Astrocyte (in vitro differentiated cells and primary cell): ENCODE results near the gene KCNH2. TPM values are rescaled to one million over a fixed set of nuclear protein-coding genes. Genes with fewer than 3 reads are reported as not detected.

ENCODE experiments used
- DNase-seq: peaks from one replicate; pipeline ENCODE4 v3.0.0-alpha.2; 2010; ENCODE audit warnings: low read depth
- FAIRE-seq: peaks from 2 replicates; lab custom pipeline; 2011; peaks lifted over from hg19 to GRCh38; lab: Jason Lieb, UNC
- H2AFZ ChIP-seq: 2 replicates; pipeline ENCODE4 v1.6.0; 2012; ENCODE audit warnings: low read depth, low read length, inconsistent platforms
- H3K27ac ChIP-seq: 2 replicates; pipeline ENCODE4 v1.5.1; 2011; ENCODE audit warnings: low read depth, low read length, inconsistent platforms
- H3K27me3 ChIP-seq: 2 replicates; pipeline ENCODE4 v1.6.0; 2011; ENCODE audit warnings: low read length, inconsistent platforms; ENCODE audit not compliant: insufficient read depth
- H3K36me3 ChIP-seq: 2 replicates; pipeline ENCODE4 v1.5.1; 2011; ENCODE audit warnings: low read length, inconsistent platforms; ENCODE audit not compliant: insufficient read depth
- H3K4me1 ChIP-seq: 2 replicates; pipeline ENCODE4 v1.5.1; 2011; ENCODE audit warnings: low read length, inconsistent platforms; ENCODE audit not compliant: insufficient read depth
- H3K4me2 ChIP-seq: 2 replicates; pipeline ENCODE4 v1.6.0; 2012; ENCODE audit warnings: low read length, inconsistent platforms
- H3K4me3 ChIP-seq: 2 replicates; pipeline ENCODE4 v1.5.1; 2011; ENCODE audit warnings: low read depth, mild to moderate bottlenecking, low read length, inconsistent platforms; ENCODE audit not compliant: insufficient read depth
- H3K79me2 ChIP-seq: 2 replicates; pipeline ENCODE4 v1.6.0; 2012; ENCODE audit warnings: mild to moderate bottlenecking, low read length, inconsistent platforms; ENCODE audit not compliant: insufficient read depth
- H3K9ac ChIP-seq: 2 replicates; pipeline ENCODE4 v1.6.0; 2012; ENCODE audit warnings: mild to moderate bottlenecking, low read length, inconsistent platforms
- H3K9me3 ChIP-seq: 2 replicates; pipeline ENCODE4 v1.5.1; 2012; ENCODE audit warnings: low read depth, mild to moderate bottlenecking, low read length, inconsistent platforms; ENCODE audit not compliant: insufficient read depth
- H4K20me1 ChIP-seq: 2 replicates; pipeline ENCODE4 v1.6.0; 2012; ENCODE audit warnings: low read length, inconsistent platforms; ENCODE audit not compliant: insufficient read depth
- H3K27ac Mint-ChIP-seq: one replicate; pipeline ENCODE4 v1.8.0; 2021; ENCODE audit warnings: mild to moderate bottlenecking, mixed read lengths; ENCODE audit not compliant: unreplicated experiment
- H3K27me3 Mint-ChIP-seq: one replicate; pipeline ENCODE4 v1.8.0; 2021; ENCODE audit warnings: low read depth, mixed read lengths; ENCODE audit not compliant: unreplicated experiment
- H3K36me3 Mint-ChIP-seq: one replicate; pipeline ENCODE4 v1.8.0; 2021; ENCODE audit warnings: low read depth, mixed read lengths; ENCODE audit not compliant: unreplicated experiment
- H3K4me1 Mint-ChIP-seq: one replicate; pipeline ENCODE4 v1.8.0; 2021; ENCODE audit warnings: low read depth, mixed read lengths; ENCODE audit not compliant: unreplicated experiment
- H3K4me3 Mint-ChIP-seq: one replicate; pipeline ENCODE4 v1.8.0; 2021; ENCODE audit warnings: mild to moderate bottlenecking, moderate library complexity, mixed read lengths; ENCODE audit not compliant: unreplicated experiment
- H3K9me3 Mint-ChIP-seq: one replicate; pipeline ENCODE4 v1.8.0; 2021; ENCODE audit warnings: mild to moderate bottlenecking, mixed read lengths; ENCODE audit not compliant: unreplicated experiment
- EZH2 ChIP-seq: IDR thresholded peaks from 2 replicates; pipeline ENCODE4 v1.6.1; 2012; ENCODE audit warnings: mild to moderate bottlenecking, low read length, inconsistent platforms; ENCODE audit not compliant: insufficient read depth
- total RNA-seq: library from RNA; stranded (reverse); gene quantifications from 2 replicates; pipeline ENCODE4 v1.2.1, GENCODE V29; 2021
- TF ChIP-seq, protein P1 (sequence below): IDR thresholded peaks from 2 replicates; pipeline ENCODE4 v1.5.1; 2011; ENCODE audit warnings: low read depth, mild to moderate bottlenecking, inconsistent platforms, low read length, moderate library complexity; ENCODE audit not compliant: insufficient read depth

Gene KCNH2
- total RNA-seq, 1 donor from 2014 or later, result 4.6 TPM

DNA sequence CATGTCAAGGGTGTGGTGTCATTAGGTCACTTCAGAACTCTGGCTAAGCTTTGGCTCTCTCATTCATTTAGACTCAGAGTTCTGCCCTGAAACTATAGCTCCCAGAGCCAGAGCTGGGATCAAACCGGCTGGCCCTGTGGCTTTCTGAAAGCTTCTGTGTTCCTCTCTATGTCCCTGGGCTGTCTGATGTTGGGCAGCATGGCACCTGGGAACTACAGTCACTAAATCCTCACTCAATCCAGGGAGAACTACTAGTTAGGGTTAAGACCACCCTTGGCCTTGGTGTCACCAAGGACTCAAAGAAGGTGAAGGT lies 32.9 kb upstream of the KCNH2 start:
- Histone ChIP-seq H3K79me2 (no peaks in the 10 kb centered on the region), H3K4me3 (no peak overlapping the region), H3K36me3 (no peaks in the 10 kb centered on the region), H3K4me2 (peak overlapping the region; percentile 50), H3K9me3 (no peaks in the 10 kb centered on the region), H3K9ac (no peak overlapping the region), H3K27ac (no peak overlapping the region), H3K27me3 (peaks cover 7% of the 10 kb centered on the region), H2AFZ (no peak overlapping the region), H3K4me1 (peaks cover 13% of the 10 kb centered on the region), H4K20me1 (no peaks in the 10 kb centered on the region)
- Mint-ChIP-seq H3K9me3 (peaks cover 2% of the 10 kb centered on the region), H3K4me1 (peaks cover 15% of the 10 kb centered on the region), H3K27me3 (peaks cover 36% of the 10 kb centered on the region), H3K36me3 (peaks cover 12% of the 10 kb centered on the region), H3K4me3 (peak overlapping the region; percentile 71), H3K27ac (no peak overlapping the region)
- FAIRE-seq (no peak), DNase-seq (no peak)
- no peak for TF ChIP-seq EZH2
- TF ChIP-seq, protein P1, sequence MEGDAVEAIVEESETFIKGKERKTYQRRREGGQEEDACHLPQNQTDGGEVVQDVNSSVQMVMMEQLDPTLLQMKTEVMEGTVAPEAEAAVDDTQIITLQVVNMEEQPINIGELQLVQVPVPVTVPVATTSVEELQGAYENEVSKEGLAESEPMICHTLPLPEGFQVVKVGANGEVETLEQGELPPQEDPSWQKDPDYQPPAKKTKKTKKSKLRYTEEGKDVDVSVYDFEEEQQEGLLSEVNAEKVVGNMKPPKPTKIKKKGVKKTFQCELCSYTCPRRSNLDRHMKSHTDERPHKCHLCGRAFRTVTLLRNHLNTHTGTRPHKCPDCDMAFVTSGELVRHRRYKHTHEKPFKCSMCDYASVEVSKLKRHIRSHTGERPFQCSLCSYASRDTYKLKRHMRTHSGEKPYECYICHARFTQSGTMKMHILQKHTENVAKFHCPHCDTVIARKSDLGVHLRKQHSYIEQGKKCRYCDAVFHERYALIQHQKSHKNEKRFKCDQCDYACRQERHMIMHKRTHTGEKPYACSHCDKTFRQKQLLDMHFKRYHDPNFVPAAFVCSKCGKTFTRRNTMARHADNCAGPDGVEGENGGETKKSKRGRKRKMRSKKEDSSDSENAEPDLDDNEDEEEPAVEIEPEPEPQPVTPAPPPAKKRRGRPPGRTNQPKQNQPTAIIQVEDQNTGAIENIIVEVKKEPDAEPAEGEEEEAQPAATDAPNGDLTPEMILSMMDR, result no peak

DNA sequence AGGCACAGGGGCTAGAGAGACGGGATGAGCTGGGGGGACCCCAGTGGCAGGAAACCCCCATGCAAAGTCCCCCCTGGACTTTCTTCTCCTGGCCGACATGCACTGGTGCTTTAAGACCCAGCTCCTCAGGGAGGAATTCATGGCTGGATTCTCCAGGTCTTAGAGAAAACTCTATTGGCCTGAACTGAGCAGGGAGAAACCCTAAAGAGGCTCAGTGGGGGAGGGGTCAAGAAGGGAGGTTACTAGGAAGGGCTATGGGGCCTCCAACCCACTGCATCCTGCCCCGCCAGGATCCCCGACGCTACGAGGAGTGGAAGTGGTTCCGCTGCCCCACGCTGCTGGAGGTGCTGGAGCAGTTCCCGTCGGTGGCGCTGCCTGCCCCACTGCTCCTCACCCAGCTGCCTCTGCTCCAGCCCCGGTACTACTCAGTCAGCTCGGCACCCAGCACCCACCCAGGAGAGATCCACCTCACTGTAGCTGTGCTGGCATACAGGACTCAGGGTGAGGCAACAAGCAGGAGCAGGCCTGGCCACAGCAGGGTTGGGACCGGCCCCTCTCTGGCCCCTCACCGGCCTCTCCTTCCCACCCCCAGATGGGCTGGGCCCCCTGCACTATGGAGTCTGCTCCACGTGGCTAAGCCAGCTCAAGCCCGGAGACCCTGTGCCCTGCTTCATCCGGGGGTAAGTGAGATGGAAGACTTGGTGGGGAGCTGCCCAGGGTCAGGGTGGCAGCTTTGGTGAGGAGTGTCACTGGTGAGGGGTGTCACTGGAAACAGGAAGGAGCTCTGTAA lies 32.4 kb upstream of the KCNH2 start:
- peak overlapping the region; percentile 71 for H3K4me3 Mint-ChIP-seq
- peak overlapping the region; percentile 51 for H2AFZ ChIP-seq
- H3K27me3 Mint-ChIP-seq, result peaks cover 38% of the 10 kb centered on the region
- no peaks in the 10 kb centered on the region for H3K9me3 ChIP-seq
- peaks cover 7% of the 10 kb centered on the region for H3K27me3 ChIP-seq
- no peaks in the 10 kb centered on the region for H3K79me2 ChIP-seq
- peaks cover 15% of the 10 kb centered on the region for H3K4me1 Mint-ChIP-seq
- H3K9me3 Mint-ChIP-seq, result peaks cover 2% of the 10 kb centered on the region
- TF ChIP-seq, protein P1, result no peak
- TF ChIP-seq EZH2, result no peak
- no peaks in the 10 kb centered on the region for H4K20me1 ChIP-seq
- peaks cover 13% of the 10 kb centered on the region for H3K4me1 ChIP-seq
- H3K27ac Mint-ChIP-seq, result no peak overlapping the region
- no peaks in the 10 kb centered on the region for H3K36me3 ChIP-seq
- no peak overlapping the region for H3K4me3 ChIP-seq
- DNase-seq (no peak), FAIRE-seq (no peak)
- peak overlapping the region; percentile 50 for H3K4me2 ChIP-seq
- no peak overlapping the region for H3K27ac ChIP-seq
- H3K9ac ChIP-seq, result no peak overlapping the region
- H3K36me3 Mint-ChIP-seq, result peaks cover 11% of the 10 kb centered on the region

DNA sequence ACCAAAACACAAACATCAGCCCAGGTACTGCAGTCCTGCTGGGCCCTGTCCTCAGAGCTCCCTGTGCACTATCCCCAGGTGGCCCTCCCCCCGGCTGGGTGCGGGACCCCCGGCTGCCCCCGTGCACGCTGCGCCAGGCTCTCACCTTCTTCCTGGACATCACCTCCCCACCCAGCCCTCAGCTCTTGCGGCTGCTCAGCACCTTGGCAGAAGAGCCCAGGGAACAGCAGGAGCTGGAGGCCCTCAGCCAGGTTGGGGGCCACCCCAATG lies 31.9 kb upstream of the KCNH2 start:
- no peaks in the 10 kb centered on the region for H3K9me3 Mint-ChIP-seq
- no peaks in the 10 kb centered on the region for H4K20me1 ChIP-seq
- peaks cover 37% of the 10 kb centered on the region for H3K27me3 Mint-ChIP-seq
- no peak overlapping the region for H3K9ac ChIP-seq
- no peak overlapping the region for H3K4me3 Mint-ChIP-seq
- no peak overlapping the region for H3K27ac ChIP-seq
- no peak for TF ChIP-seq EZH2
- TF ChIP-seq, protein P1, result no peak
- H3K36me3 ChIP-seq, result no peaks in the 10 kb centered on the region
- H2AFZ ChIP-seq, result no peak overlapping the region
- FAIRE-seq (no peak), DNase-seq (no peak)
- H3K27me3 ChIP-seq, result peaks cover 7% of the 10 kb centered on the region
- no peaks in the 10 kb centered on the region for H3K79me2 ChIP-seq
- peak overlapping the region; percentile 50 for H3K4me2 ChIP-seq
- peaks cover 15% of the 10 kb centered on the region for H3K4me1 Mint-ChIP-seq
- no peak overlapping the region for H3K4me3 ChIP-seq
- H3K36me3 Mint-ChIP-seq, result peaks cover 6% of the 10 kb centered on the region
- H3K27ac Mint-ChIP-seq, result no peak overlapping the region
- H3K4me1 ChIP-seq, result peaks cover 13% of the 10 kb centered on the region
- no peaks in the 10 kb centered on the region for H3K9me3 ChIP-seq
